GM23338 (cell line): ENCODE results near the gene AP1M2. TPM values are rescaled to one million over a fixed set of nuclear protein-coding genes. Genes with fewer than 3 reads are reported as not detected.

Experiments used
- ATAC-seq: fragments of 200-7000 bp; cut with Tn5 transposase; 3 replicates; pipeline ENCODE4 v1.9.1; 2020
- DNase-seq: peaks from one replicate; pipeline ENCODE4 v3.0.0-alpha.2; 2015; ENCODE audit warnings: low spot score
- H2AFZ ChIP-seq: fragments of 200-600 bp; sonication (generic); 2 replicates; pipeline ENCODE4 v1.8.0; 2016; ENCODE audit warnings: antibody characterized with exemption, mild to moderate bottlenecking, moderate library complexity
- H3F3A ChIP-seq: fragments of 200-600 bp; sonication (generic); replicated peaks from 2 replicates; pipeline ENCODE4 v1.8.0; 2017; ENCODE audit warnings: antibody characterized with exemption, mixed run types, low read depth
- H3K27ac ChIP-seq: fragments of 200-600 bp; sonication (generic); 2 replicates; pipeline ENCODE4 v1.6.1; 2016; ENCODE audit warnings: low read depth
- H3K27me3 ChIP-seq: fragments of 200-600 bp; sonication (generic); 2 replicates; pipeline ENCODE4 v1.8.0; 2016; ENCODE audit warnings: mild to moderate bottlenecking, mixed run types, moderate library complexity; ENCODE audit not compliant: insufficient read depth
- H3K36me3 ChIP-seq: fragments of 200-600 bp; sonication (generic); 2 replicates; pipeline ENCODE4 v1.8.0; 2016; ENCODE audit warnings: mild to moderate bottlenecking; ENCODE audit not compliant: insufficient read depth
- H3K4me1 ChIP-seq: fragments of 200-600 bp; sonication (generic); 2 replicates; pipeline ENCODE4 v1.8.0; 2016; ENCODE audit warnings: mild to moderate bottlenecking, moderate library complexity; ENCODE audit not compliant: insufficient read depth
- H3K4me2 ChIP-seq: fragments of 200-600 bp; sonication (generic); 2 replicates; pipeline ENCODE4 v1.7.1; 2017; ENCODE audit warnings: mixed run types
- H3K4me3 ChIP-seq: fragments of 200-600 bp; sonication (generic); 2 replicates; pipeline ENCODE4 v1.6.1; 2016; ENCODE audit warnings: mixed run types
- H3K79me2 ChIP-seq: fragments of 200-600 bp; sonication (generic); replicated peaks from 2 replicates; pipeline ENCODE4 v1.8.0; 2017; ENCODE audit warnings: mild to moderate bottlenecking; ENCODE audit not compliant: insufficient read depth
- H3K9me2 ChIP-seq: fragments of 200-600 bp; sonication (generic); 2 replicates; pipeline ENCODE4 v1.8.0; 2017; ENCODE audit not compliant: insufficient read depth
- H4K20me1 ChIP-seq: fragments of 200-600 bp; sonication (generic); replicated peaks from 2 replicates; pipeline ENCODE4 v1.8.0; 2017; ENCODE audit warnings: mild to moderate bottlenecking; ENCODE audit not compliant: insufficient read depth
- H3K27ac Mint-ChIP-seq: 2 replicates; pipeline ENCODE4 v1.8.0; 2020; ENCODE audit warnings: inconsistent platforms, mild to moderate bottlenecking, moderate library complexity, mixed read lengths
- H3K27me3 Mint-ChIP-seq: 3 replicates; pipeline ENCODE4 v1.8.0; 2022; ENCODE audit warnings: low read depth, mild to moderate bottlenecking, moderate library complexity, mixed read lengths, inconsistent platforms; ENCODE audit not compliant: insufficient read depth, poor library complexity
- H3K36me3 Mint-ChIP-seq: 3 replicates; pipeline ENCODE4 v1.8.0; 2021; ENCODE audit warnings: low read depth, mild to moderate bottlenecking, inconsistent platforms, moderate library complexity, mixed read lengths
- H3K4me1 Mint-ChIP-seq: 3 replicates; pipeline ENCODE4 v1.8.0; 2020; ENCODE audit warnings: mild to moderate bottlenecking, inconsistent platforms, mixed read lengths
- H3K4me3 Mint-ChIP-seq: 3 replicates; pipeline ENCODE4 v1.8.0; 2021; ENCODE audit warnings: moderate library complexity, mild to moderate bottlenecking, inconsistent platforms, mixed read lengths
- H3K9me3 Mint-ChIP-seq: 3 replicates; pipeline ENCODE4 v1.8.0; 2020; ENCODE audit warnings: moderate library complexity, mild to moderate bottlenecking, inconsistent platforms, mixed read lengths
- CREB1 ChIP-seq: fragments of 250-450 bp; sonication (Bioruptor Pico); IDR thresholded peaks from 2 replicates; pipeline ENCODE4 v1.5.0; 2020; ENCODE audit warnings: low read depth, mild to moderate bottlenecking, moderate library complexity
- CTCF ChIP-seq, 2 experiments: fragments of 200-600 bp in 1 of 2; sonication (generic) in 1 of 2; conservative IDR thresholded peaks; 2 replicates each; pipeline versions ENCODE4 v1.5.1 to v1.6.1; 2016 to 2017; ENCODE audit warnings: antibody characterized with exemption in 2 of 2, low read depth in 2 of 2, mild to moderate bottlenecking in 2 of 2, moderate library complexity in 1 of 2
- EZH2 ChIP-seq: fragments of 200-600 bp; sonication (generic); IDR thresholded peaks from one replicate; pipeline ENCODE4 v1.8.0; 2017; ENCODE audit warnings: antibody characterized with exemption, mild to moderate bottlenecking, low read depth; ENCODE audit not compliant: unreplicated experiment
- JUNB ChIP-seq: IDR thresholded peaks from one replicate; pipeline ENCODE4 v1.6.1; 2016; ENCODE audit warnings: antibody characterized with exemption; ENCODE audit not compliant: unreplicated experiment
- NANOG ChIP-seq: IDR thresholded peaks from 2 replicates; pipeline ENCODE4 v1.6.1; 2016; ENCODE audit warnings: antibody characterized with exemption, borderline replicate concordance
- ZNF114 ChIP-seq: fragments of 250-450 bp; sonication (Bioruptor Pico); IDR thresholded peaks from 2 replicates; pipeline ENCODE4 v1.5.0; 2020; ENCODE audit warnings: mild to moderate bottlenecking, moderate library complexity
- ZNF462 ChIP-seq: fragments of 250-450 bp; sonication (Bioruptor Pico); IDR thresholded peaks from 2 replicates; pipeline ENCODE4 v1.5.0; 2020; ENCODE audit warnings: mild to moderate bottlenecking, moderate library complexity
- polyA plus RNA-seq: library from polyadenylated mRNA; unstranded; fragments of >200 nt; fragmentation: Nextera tagmentation; extraction: Ambion mirVana; gene quantifications from 2 replicates; pipeline ENCODE4 v1.2.1, GENCODE V29; 2016
- total RNA-seq: library from RNA; depleted of rRNA; stranded (reverse); fragments of >200 nt; shearing (Covaris generic); gene quantifications from 2 replicates; pipeline ENCODE4 v1.2.3, GENCODE V29; 2014

The AP1M2 gene
- total and polyA plus RNA-seq, 2 experiments from 2014 or later = 128 to 165 TPM

- DNase-seq (no peak), ATAC-seq (no peak)
- H3K27ac Mint-ChIP-seq = peak overlapping the region; percentile 25; the same call in 1 of the 2 replicates
- H3K4me3 Mint-ChIP-seq = peak overlapping the region; percentile 83
- H3K9me3 Mint-ChIP-seq = no peaks in the 10 kb centered on the region
- Histone ChIP-seq H3F3A (peaks cover 19% of the 10 kb centered on the region; the same call in 1 of the 2 replicates), H3K36me3 (no peaks in the 10 kb centered on the region), H3K27ac (0 out of 2 replicates have a peak overlapping the region, but pooled peaks have one; percentile 59), H3K4me1 (peaks cover 12% of the 10 kb centered on the region), H2AFZ (no peak overlapping the region), H3K9me2 (no peaks in the 10 kb centered on the region), H3K27me3 (no peaks in the 10 kb centered on the region), H3K79me2 (peaks cover 13% of the 10 kb centered on the region), H4K20me1 (no peaks in the 10 kb centered on the region), H3K4me3 (peak overlapping the region; percentile 93), H3K4me2 (peak overlapping the region; percentile 100)
- H3K27me3 Mint-ChIP-seq = peaks cover 4% of the 10 kb centered on the region
- TF ChIP-seq EZH2 (no peak), CREB1 (CRISPR knock-in tag) (no peak), ZNF462 (CRISPR knock-in tag) (no peak), ZNF114 (CRISPR knock-in tag) (no peak), NANOG (no peak), JUNB (no peak), CTCF (conservative IDR thresholded peaks at IDR 0.05; ENCODE audit: low read depth in 2 of 2) (no peak)
- no peaks in the 10 kb centered on the region; the same call in 2 of the 3 replicates for H3K36me3 Mint-ChIP-seq
- peaks cover 17% of the 10 kb centered on the region for H3K4me1 Mint-ChIP-seq
Observed at GRCh38 chr19:10603873-10604459, 16.9 kb upstream of the AP1M2 start.
